Measurements from ENCODE around the gene MEX3A.
"Not testable (repeated sequence)": the region's sequence is repeated elsewhere in the genome, so short reads cannot be mapped to it uniquely, and the experiment has no call there.

MEX3A gene

GRCh38 chr1:156075162-156075561, 7.1 kb downstream of the MEX3A start:
- Histone ChIP-seq H2AFZ (ENCODE audit: low read depth, low read length) (no peak overlapping the region), H3K36me3 (ENCODE audit: insufficient read depth, low read length) (peaks cover 63% of the 10 kb centered on the region), H3K27me3 (ENCODE audit: insufficient read depth, low read length) (no peaks in the 10 kb centered on the region), H3K4me1 (ENCODE audit: insufficient read depth, low read length) (peaks cover 58% of the 10 kb centered on the region), H3K4me3 (ENCODE audit: low read length) (no peak overlapping the region), H3K9me3 (ENCODE audit: low read length) (no peaks in the 10 kb centered on the region)

DNA sequence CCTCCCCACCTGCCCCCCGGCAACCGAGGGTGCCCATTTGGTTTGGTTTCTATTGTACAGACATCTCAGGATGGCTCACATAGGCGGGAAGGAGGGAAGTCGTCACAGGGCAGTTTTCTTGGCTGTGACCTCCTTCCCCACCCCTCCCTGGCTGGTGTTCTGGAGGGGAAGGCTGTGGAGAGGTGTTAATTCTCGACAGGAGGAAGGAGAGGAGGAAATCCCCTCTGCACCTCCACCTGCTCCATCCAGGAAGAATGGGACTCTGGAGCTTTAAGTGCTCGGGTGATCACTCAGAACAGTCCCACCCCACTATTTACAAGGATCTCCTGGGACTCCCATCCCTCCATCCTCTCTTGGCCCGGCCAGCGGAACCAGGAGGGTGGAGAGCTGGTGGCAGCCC, 7.6 kb downstream of the MEX3A start:
- H3K27me3 ChIP-seq (ENCODE audit: insufficient read depth, low read length), result no peaks in the 10 kb centered on the region
- H3K9me3 ChIP-seq (ENCODE audit: low read length), result no peaks in the 10 kb centered on the region
- H2AFZ ChIP-seq (ENCODE audit: low read depth, low read length), result no peak overlapping the region
- H3K4me1 ChIP-seq (ENCODE audit: insufficient read depth, low read length), result peaks cover 53% of the 10 kb centered on the region
- no peak overlapping the region for H3K4me3 ChIP-seq (ENCODE audit: low read length)
- H3K36me3 ChIP-seq (ENCODE audit: insufficient read depth, low read length), result peaks cover 60% of the 10 kb centered on the region

DNA sequence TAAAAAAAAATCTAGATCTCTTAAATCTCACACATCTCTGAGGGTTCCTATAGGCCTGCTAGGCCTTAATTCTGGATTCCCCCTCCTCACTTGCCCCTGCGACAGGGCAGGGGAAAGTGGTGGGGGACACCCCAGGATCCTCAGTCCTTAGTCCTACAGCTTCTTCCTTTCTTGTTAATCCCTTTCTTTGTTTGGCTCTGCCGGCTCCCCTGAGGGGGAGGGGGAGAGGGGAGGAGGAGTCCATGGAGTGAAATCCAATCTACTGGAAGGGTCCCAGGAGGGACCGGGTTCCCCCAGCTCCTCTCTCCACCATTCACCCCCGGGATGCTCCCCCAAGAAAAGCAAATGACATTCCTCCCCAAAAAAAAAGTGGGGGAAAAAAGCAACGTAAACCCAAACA, 8.5 kb downstream of the MEX3A start:
- Histone ChIP-seq H3K36me3 (ENCODE audit: insufficient read depth, low read length) (peaks cover 54% of the 10 kb centered on the region), H3K9me3 (ENCODE audit: low read length) (no peaks in the 10 kb centered on the region), H2AFZ (ENCODE audit: low read depth, low read length) (no peak overlapping the region), H3K27me3 (ENCODE audit: insufficient read depth, low read length) (no peaks in the 10 kb centered on the region), H3K4me3 (ENCODE audit: low read length) (no peak overlapping the region), H3K4me1 (ENCODE audit: insufficient read depth, low read length) (peaks cover 46% of the 10 kb centered on the region)

DNA sequence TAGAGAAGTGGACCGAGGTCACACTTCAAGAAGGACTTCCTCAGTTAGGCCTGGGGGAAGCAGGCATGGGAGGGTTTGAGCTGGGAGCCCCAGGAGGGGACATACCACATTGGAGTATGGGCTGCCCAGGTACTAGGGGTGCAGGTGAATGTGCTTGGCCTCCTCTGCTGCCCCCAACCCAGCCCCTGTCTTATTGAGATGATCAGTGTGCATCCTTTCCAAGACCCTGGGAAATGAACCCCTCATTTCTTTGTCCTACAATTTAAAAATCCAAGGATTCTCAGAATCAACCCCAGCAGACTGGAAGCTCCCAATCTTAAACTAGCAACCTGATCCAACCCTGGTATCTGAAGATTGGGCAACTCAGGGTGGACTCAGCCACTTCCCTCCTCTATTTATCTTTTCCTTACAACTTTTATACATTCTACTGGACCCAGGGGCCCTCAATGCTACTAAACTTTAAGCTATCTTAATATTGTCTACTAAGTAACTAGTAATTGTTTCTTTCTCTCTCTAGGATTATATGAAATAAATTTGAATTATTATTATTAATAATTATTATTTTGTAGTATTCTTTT, 9.1 kb downstream of the MEX3A start:
- peaks cover 48% of the 10 kb centered on the region for H3K36me3 ChIP-seq (ENCODE audit: insufficient read depth, low read length)
- H3K4me1 ChIP-seq (ENCODE audit: insufficient read depth, low read length), result peaks cover 41% of the 10 kb centered on the region

GRCh38 chr1:156072251-156072650, 10.0 kb downstream of the MEX3A start:
- Histone ChIP-seq H3K4me3 (ENCODE audit: low read length) (no peak overlapping the region), H3K4me1 (ENCODE audit: insufficient read depth, low read length) (peaks cover 33% of the 10 kb centered on the region), H3K9me3 (ENCODE audit: low read length) (no peaks in the 10 kb centered on the region), H3K27me3 (ENCODE audit: insufficient read depth, low read length) (no peaks in the 10 kb centered on the region), H3K36me3 (ENCODE audit: insufficient read depth, low read length) (peaks cover 39% of the 10 kb centered on the region), H2AFZ (ENCODE audit: low read depth, low read length) (no peak overlapping the region)

More for the DNA sequence above, 9.1 kb downstream of the MEX3A start:
- Histone ChIP-seq H3K9me3 (ENCODE audit: low read length) (no peaks in the 10 kb centered on the region), H3K27me3 (ENCODE audit: insufficient read depth, low read length) (no peaks in the 10 kb centered on the region), H3K4me3 (ENCODE audit: low read length) (no peak overlapping the region), H2AFZ (ENCODE audit: low read depth, low read length) (no peak overlapping the region)

- H3K4me1 ChIP-seq (ENCODE audit: insufficient read depth, low read length), result peaks cover 27% of the 10 kb centered on the region
- H2AFZ ChIP-seq (ENCODE audit: low read depth, low read length); H3K4me3 ChIP-seq (ENCODE audit: low read length); H3K27me3 ChIP-seq (ENCODE audit: insufficient read depth, low read length); H3K9me3 ChIP-seq (ENCODE audit: low read length): not testable (repeated sequence)
- H3K36me3 ChIP-seq (ENCODE audit: insufficient read depth, low read length), result peaks cover 31% of the 10 kb centered on the region
Observed at GRCh38 chr1:156071332-156071816, 10.9 kb downstream of the MEX3A start.

- Histone ChIP-seq H3K4me3 (ENCODE audit: low read length) (no peak overlapping the region), H3K4me1 (ENCODE audit: insufficient read depth, low read length) (peaks cover 19% of the 10 kb centered on the region)
Observed at GRCh38 chr1:156070548-156070947, 11.7 kb downstream of the MEX3A start.

DNA sequence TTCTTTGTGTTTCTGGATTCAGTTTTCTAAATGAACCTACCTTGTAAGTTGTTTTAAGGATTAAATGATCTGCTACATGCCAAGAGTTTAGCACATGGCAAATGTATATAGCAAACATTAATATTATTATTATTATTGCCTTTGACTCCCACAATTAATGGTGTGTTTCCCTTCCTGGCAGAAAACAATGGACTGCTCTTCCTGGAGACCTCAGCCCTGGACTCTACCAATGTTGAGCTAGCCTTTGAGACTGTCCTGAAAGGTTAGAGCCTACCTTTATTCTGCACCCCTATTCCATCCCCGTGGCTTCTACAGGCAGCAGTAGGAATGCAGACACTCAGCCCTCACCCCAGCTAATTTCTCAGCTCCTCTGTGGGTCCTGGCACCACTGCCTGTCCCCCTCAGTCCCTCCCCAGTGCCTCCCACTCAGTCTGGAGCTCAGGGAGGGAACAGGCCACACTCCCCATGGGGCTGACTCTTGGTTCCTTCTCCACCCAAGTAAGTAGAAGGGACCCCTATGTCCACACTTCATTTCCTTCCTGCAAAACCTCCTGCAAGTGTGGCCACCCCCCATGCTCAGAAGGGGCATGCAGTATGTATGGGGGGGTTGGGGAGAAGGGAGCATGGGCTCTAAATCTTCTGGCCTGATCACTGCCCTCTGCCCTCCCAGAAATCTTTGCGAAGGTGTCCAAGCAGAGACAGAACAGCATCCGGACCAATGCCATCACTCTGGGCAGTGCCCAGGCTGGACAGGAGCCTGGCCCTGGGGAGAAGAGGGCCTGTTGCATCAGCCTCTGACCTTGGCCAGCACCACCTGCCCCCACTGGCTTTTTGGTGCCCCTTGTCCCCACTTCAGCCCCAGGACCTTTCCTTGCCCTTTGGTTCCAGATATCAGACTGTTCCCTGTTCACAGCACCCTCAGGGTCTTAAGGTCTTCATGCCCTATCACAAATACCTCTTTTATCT, 12.5 kb downstream of the MEX3A start:
- peaks cover 11% of the 10 kb centered on the region for H3K4me1 ChIP-seq (ENCODE audit: insufficient read depth, low read length)

More at GRCh38 chr1:156070548-156070947, 11.7 kb downstream of the MEX3A start:
- Histone ChIP-seq H3K27me3 (ENCODE audit: insufficient read depth, low read length) (no peaks in the 10 kb centered on the region), H3K9me3 (ENCODE audit: low read length) (no peaks in the 10 kb centered on the region), H3K36me3 (ENCODE audit: insufficient read depth, low read length) (peaks cover 22% of the 10 kb centered on the region), H2AFZ (ENCODE audit: low read depth, low read length) (no peak overlapping the region)

DNA sequence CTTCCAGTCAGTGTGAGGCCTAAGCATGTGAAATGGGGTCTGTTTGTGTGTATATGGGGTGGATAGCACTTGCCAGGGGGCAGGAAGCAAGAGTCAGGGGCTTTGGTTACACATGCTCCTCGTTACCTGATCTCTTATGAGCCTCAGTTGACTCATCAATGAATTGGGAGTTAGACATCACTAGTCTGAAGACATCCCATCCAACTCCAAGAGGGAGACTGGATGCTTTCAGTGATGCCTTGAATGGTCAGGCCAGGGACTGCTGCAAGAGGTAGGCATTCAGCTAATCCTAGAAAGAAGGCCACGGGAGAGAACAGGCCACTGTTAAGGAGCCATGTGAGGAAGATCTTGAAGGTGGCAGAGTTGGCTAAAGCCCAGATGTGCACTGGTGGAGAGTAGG, 15.0 kb downstream of the MEX3A start:
- no peak overlapping the region for H3K4me3 ChIP-seq (ENCODE audit: low read length)
- no peaks in the 10 kb centered on the region for H3K4me1 ChIP-seq (ENCODE audit: insufficient read depth, low read length)
- H3K9me3 ChIP-seq (ENCODE audit: low read length), result no peaks in the 10 kb centered on the region
- H3K36me3 ChIP-seq (ENCODE audit: insufficient read depth, low read length), result no peaks in the 10 kb centered on the region
- H3K27me3 ChIP-seq (ENCODE audit: insufficient read depth, low read length), result no peaks in the 10 kb centered on the region
- H2AFZ ChIP-seq (ENCODE audit: low read depth, low read length), result no peak overlapping the region

More for the DNA sequence above, 12.5 kb downstream of the MEX3A start:
- H3K27me3 ChIP-seq (ENCODE audit: insufficient read depth, low read length), result no peaks in the 10 kb centered on the region
- no peak overlapping the region for H2AFZ ChIP-seq (ENCODE audit: low read depth, low read length)
- H3K9me3 ChIP-seq (ENCODE audit: low read length), result no peaks in the 10 kb centered on the region
- peaks cover 15% of the 10 kb centered on the region for H3K36me3 ChIP-seq (ENCODE audit: insufficient read depth, low read length)
- no peak overlapping the region for H3K4me3 ChIP-seq (ENCODE audit: low read length)

GRCh38 chr1:156065871-156066270, 16.4 kb downstream of the MEX3A start:
- no peaks in the 10 kb centered on the region for H3K36me3 ChIP-seq (ENCODE audit: insufficient read depth, low read length)
- H2AFZ ChIP-seq (ENCODE audit: low read depth, low read length), result no peak overlapping the region
- H3K4me3 ChIP-seq (ENCODE audit: low read length), result no peak overlapping the region
- no peaks in the 10 kb centered on the region for H3K9me3 ChIP-seq (ENCODE audit: low read length)
- H3K4me1 ChIP-seq (ENCODE audit: insufficient read depth, low read length), result peaks cover 8% of the 10 kb centered on the region
- no peaks in the 10 kb centered on the region for H3K27me3 ChIP-seq (ENCODE audit: insufficient read depth, low read length)

GRCh38 chr1:156065212-156065611, 17.1 kb downstream of the MEX3A start:
- H3K9me3 ChIP-seq (ENCODE audit: low read length), result no peaks in the 10 kb centered on the region
- no peaks in the 10 kb centered on the region for H3K36me3 ChIP-seq (ENCODE audit: insufficient read depth, low read length)
- H3K4me3 ChIP-seq (ENCODE audit: low read length), result no peak overlapping the region
- H3K27me3 ChIP-seq (ENCODE audit: insufficient read depth, low read length), result no peaks in the 10 kb centered on the region
- H2AFZ ChIP-seq (ENCODE audit: low read depth, low read length), result no peak overlapping the region
- H3K4me1 ChIP-seq (ENCODE audit: insufficient read depth, low read length), result peaks cover 8% of the 10 kb centered on the region

- no peaks in the 10 kb centered on the region for H3K36me3 ChIP-seq (ENCODE audit: insufficient read depth, low read length)
- H3K27me3 ChIP-seq (ENCODE audit: insufficient read depth, low read length), result no peaks in the 10 kb centered on the region
- no peaks in the 10 kb centered on the region for H3K9me3 ChIP-seq (ENCODE audit: low read length)
- H3K4me1 ChIP-seq (ENCODE audit: insufficient read depth, low read length), result peaks cover 8% of the 10 kb centered on the region
- H3K4me3 ChIP-seq (ENCODE audit: low read length), result no peak overlapping the region
- H2AFZ ChIP-seq (ENCODE audit: low read depth, low read length), result no peak overlapping the region
Observed at GRCh38 chr1:156064615-156065014, 17.6 kb downstream of the MEX3A start.

GRCh38 chr1:156063997-156064285, 18.3 kb downstream of the MEX3A start:
- Histone ChIP-seq H3K4me3 (ENCODE audit: low read length) (no peak overlapping the region), H3K4me1 (ENCODE audit: insufficient read depth, low read length) (peaks cover 8% of the 10 kb centered on the region), H3K36me3 (ENCODE audit: insufficient read depth, low read length) (no peaks in the 10 kb centered on the region), H3K27me3 (ENCODE audit: insufficient read depth, low read length) (no peaks in the 10 kb centered on the region), H2AFZ (ENCODE audit: low read depth, low read length) (no peak overlapping the region), H3K9me3 (ENCODE audit: low read length) (no peaks in the 10 kb centered on the region)

Measured in neuron (in vitro differentiated cells).